Measurements from ENCODE around the gene DMAC2L. TPM values are rescaled to one million over a fixed set of nuclear protein-coding genes. Genes with fewer than 3 reads are reported as not detected.

Gene DMAC2L
- polyA plus RNA-seq, 1 of the 3 experiments (the other 2 are of a cell fraction), result 20.3 TPM

GRCh38 chr14:50339178-50339804, 27.2 kb downstream of the DMAC2L start:
- peaks cover 27 to 36% of the 10 kb centered on the region in 2 experiments; a peak in 3 of 4 replicates for H3K4me1 ChIP-seq (ENCODE audit: control insufficient read depth in 1 of 2, insufficient read depth in 2 of 2, low read depth in 1 of 2, low read length in 1 of 2)
- H3K9ac ChIP-seq, result no peak overlapping the region
- WGBS (ENCODE audit: low lambda C conversion rate), result 83% methylated on average over 3 of the region's 3 CpGs
- H4K20me1 ChIP-seq (ENCODE audit: insufficient read depth), result no peaks in the 10 kb centered on the region
- H2AFZ ChIP-seq (ENCODE audit: low read depth), result no peak overlapping the region
- no peaks in the 10 kb centered on the region for H3K9me2 ChIP-seq
- no peaks in the 10 kb centered on the region for H3K9me3 ChIP-seq
- H3K27me3 ChIP-seq (ENCODE audit: insufficient read depth), result no peaks in the 10 kb centered on the region
- H3F3A ChIP-seq (replicated peaks; ENCODE audit: insufficient read depth), result no peaks in the 10 kb centered on the region
- no peak for TF ChIP-seq NRF1 (IDR thresholded peaks at IDR 0.05; ENCODE audit: low read depth, low read length)
- TF ChIP-seq TAF1 (IDR thresholded peaks at IDR 0.05; ENCODE audit: borderline replicate concordance, low read depth, low read length), result no peak
- no peak for TF ChIP-seq SMC3 (IDR thresholded peaks at IDR 0.05; ENCODE audit: low read depth, low read length)
- TF ChIP-seq, protein P1, sequence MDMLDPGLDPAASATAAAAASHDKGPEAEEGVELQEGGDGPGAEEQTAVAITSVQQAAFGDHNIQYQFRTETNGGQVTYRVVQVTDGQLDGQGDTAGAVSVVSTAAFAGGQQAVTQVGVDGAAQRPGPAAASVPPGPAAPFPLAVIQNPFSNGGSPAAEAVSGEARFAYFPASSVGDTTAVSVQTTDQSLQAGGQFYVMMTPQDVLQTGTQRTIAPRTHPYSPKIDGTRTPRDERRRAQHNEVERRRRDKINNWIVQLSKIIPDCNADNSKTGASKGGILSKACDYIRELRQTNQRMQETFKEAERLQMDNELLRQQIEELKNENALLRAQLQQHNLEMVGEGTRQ (IDR thresholded peaks at IDR 0.05; ENCODE audit: borderline replicate concordance, low read depth, low read length), result no peak
- TF ChIP-seq RFX5 (IDR thresholded peaks at IDR 0.05; ENCODE audit: low read length), result no peak
- TF ChIP-seq CTCF (IDR thresholded peaks at IDR 0.05), result no peak
- TF ChIP-seq, protein P2, sequence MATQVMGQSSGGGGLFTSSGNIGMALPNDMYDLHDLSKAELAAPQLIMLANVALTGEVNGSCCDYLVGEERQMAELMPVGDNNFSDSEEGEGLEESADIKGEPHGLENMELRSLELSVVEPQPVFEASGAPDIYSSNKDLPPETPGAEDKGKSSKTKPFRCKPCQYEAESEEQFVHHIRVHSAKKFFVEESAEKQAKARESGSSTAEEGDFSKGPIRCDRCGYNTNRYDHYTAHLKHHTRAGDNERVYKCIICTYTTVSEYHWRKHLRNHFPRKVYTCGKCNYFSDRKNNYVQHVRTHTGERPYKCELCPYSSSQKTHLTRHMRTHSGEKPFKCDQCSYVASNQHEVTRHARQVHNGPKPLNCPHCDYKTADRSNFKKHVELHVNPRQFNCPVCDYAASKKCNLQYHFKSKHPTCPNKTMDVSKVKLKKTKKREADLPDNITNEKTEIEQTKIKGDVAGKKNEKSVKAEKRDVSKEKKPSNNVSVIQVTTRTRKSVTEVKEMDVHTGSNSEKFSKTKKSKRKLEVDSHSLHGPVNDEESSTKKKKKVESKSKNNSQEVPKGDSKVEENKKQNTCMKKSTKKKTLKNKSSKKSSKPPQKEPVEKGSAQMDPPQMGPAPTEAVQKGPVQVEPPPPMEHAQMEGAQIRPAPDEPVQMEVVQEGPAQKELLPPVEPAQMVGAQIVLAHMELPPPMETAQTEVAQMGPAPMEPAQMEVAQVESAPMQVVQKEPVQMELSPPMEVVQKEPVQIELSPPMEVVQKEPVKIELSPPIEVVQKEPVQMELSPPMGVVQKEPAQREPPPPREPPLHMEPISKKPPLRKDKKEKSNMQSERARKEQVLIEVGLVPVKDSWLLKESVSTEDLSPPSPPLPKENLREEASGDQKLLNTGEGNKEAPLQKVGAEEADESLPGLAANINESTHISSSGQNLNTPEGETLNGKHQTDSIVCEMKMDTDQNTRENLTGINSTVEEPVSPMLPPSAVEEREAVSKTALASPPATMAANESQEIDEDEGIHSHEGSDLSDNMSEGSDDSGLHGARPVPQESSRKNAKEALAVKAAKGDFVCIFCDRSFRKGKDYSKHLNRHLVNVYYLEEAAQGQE (IDR thresholded peaks at IDR 0.05; ENCODE audit: low read depth, low read length), result no peak
- TF ChIP-seq RAD21 (IDR thresholded peaks at IDR 0.05; ENCODE audit: low read length), result no peak
- TF ChIP-seq, protein P3, sequence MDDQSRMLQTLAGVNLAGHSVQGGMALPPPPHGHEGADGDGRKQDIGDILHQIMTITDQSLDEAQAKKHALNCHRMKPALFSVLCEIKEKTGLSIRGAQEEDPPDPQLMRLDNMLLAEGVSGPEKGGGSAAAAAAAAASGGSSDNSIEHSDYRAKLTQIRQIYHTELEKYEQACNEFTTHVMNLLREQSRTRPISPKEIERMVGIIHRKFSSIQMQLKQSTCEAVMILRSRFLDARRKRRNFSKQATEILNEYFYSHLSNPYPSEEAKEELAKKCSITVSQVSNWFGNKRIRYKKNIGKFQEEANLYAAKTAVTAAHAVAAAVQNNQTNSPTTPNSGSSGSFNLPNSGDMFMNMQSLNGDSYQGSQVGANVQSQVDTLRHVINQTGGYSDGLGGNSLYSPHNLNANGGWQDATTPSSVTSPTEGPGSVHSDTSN (IDR thresholded peaks at IDR 0.05), result no peak
- TF ChIP-seq POLR2AphosphoS5 (IDR thresholded peaks at IDR 0.05; ENCODE audit: low read depth, low read length), result no peak
- no peak for TF ChIP-seq RCOR1 (IDR thresholded peaks at IDR 0.05; ENCODE audit: low read length)
- no peak for TF ChIP-seq JUND (IDR thresholded peaks at IDR 0.05)
- TF ChIP-seq MXI1 (IDR thresholded peaks at IDR 0.05; ENCODE audit: low read depth, low read length), result no peak
- no peak for TF ChIP-seq MEF2A (IDR thresholded peaks at IDR 0.05; ENCODE audit: borderline replicate concordance, low read depth)
- TF ChIP-seq RXRA (IDR thresholded peaks at IDR 0.05; ENCODE audit: borderline replicate concordance, low read depth), result no peak
- no peak overlapping the region for H3K4me2 ChIP-seq
- H3K36me3 ChIP-seq (replicated peaks in 1 of 2; ENCODE audit: control insufficient read depth in 1 of 2, insufficient read depth in 2 of 2, low read length in 1 of 2), result no peaks in the 10 kb centered on the region
- CTCF ChIA-PET, result interaction anchor here (0.6 to 6.9 kb wide), 5 partner anchors 18 to 193 kb away, joined by 3 to 65 read pairs (median 6); partner anchors contain the start of gene MAP4K5
- H3K79me2 ChIP-seq (ENCODE audit: insufficient read depth), result no peaks in the 10 kb centered on the region
- no peak for DNase-seq
- no peak overlapping the region for H3K4me3 ChIP-seq (ENCODE audit: low read depth in 2 of 2, low read length in 1 of 2)
- POLR2A ChIA-PET, result no interaction called here
- H3K27ac ChIP-seq (ENCODE audit: low read depth in 2 of 2, low read length in 1 of 2), result no peak overlapping the region

All from SK-N-SH (cell line).